Activated CD8-positive, alpha-beta memory T cell treated with anti-CD3 and anti-CD28 coated beads, Interleukin-2, amount 10 ng/mL, durations not matched to agents 7 days and 5 days (primary cell): Measurements from ENCODE around the gene GDPD3. TPM values are rescaled to one million over a fixed set of nuclear protein-coding genes. Genes with fewer than 3 reads are reported as not detected.

ENCODE experiments used
- ATAC-seq: fragments of 150-1000 bp; cut with Tn5 transposase; one replicate; pipeline ENCODE4 v1.10.0; 2021; ENCODE audit warnings: moderate library complexity
- CTCF ChIA-PET: fragments of 350-600 bp; sonication (Branson Sonifier 250); formaldehyde crosslinking; loops from one replicate; lab custom pipeline; 2021; ENCODE audit warnings: antibody characterized with exemption; lab: Charles Lee
- DNase-seq: peaks from one replicate; pipeline ENCODE4 v3.0.0-alpha.2; 2020
- H3K27ac Mint-ChIP-seq: one replicate; pipeline ENCODE4 v1.8.0; 2021; ENCODE audit warnings: mild to moderate bottlenecking, mixed read lengths
- H3K27me3 Mint-ChIP-seq: one replicate; pipeline ENCODE4 v1.8.0; 2021; ENCODE audit warnings: mixed read lengths
- H3K36me3 Mint-ChIP-seq: one replicate; pipeline ENCODE4 v1.8.0; 2021; ENCODE audit warnings: mild to moderate bottlenecking, mixed read lengths
- H3K4me1 Mint-ChIP-seq: one replicate; pipeline ENCODE4 v1.8.0; 2021; ENCODE audit warnings: mixed read lengths
- H3K4me3 Mint-ChIP-seq: one replicate; pipeline ENCODE4 v1.8.0; 2021; ENCODE audit warnings: mild to moderate bottlenecking, moderate library complexity, mixed read lengths
- H3K9me3 Mint-ChIP-seq: one replicate; pipeline ENCODE4 v1.8.0; 2022; ENCODE audit warnings: low read depth, mixed read lengths
- total RNA-seq, 2 experiments: library from RNA; stranded (reverse); gene quantifications; one replicate each; pipeline ENCODE4 v1.2.3, GENCODE V29; 2021

GDPD3 gene
- total RNA-seq, 2 experiments from 2014 or later, result 8.1 to 19.5 TPM

DNA sequence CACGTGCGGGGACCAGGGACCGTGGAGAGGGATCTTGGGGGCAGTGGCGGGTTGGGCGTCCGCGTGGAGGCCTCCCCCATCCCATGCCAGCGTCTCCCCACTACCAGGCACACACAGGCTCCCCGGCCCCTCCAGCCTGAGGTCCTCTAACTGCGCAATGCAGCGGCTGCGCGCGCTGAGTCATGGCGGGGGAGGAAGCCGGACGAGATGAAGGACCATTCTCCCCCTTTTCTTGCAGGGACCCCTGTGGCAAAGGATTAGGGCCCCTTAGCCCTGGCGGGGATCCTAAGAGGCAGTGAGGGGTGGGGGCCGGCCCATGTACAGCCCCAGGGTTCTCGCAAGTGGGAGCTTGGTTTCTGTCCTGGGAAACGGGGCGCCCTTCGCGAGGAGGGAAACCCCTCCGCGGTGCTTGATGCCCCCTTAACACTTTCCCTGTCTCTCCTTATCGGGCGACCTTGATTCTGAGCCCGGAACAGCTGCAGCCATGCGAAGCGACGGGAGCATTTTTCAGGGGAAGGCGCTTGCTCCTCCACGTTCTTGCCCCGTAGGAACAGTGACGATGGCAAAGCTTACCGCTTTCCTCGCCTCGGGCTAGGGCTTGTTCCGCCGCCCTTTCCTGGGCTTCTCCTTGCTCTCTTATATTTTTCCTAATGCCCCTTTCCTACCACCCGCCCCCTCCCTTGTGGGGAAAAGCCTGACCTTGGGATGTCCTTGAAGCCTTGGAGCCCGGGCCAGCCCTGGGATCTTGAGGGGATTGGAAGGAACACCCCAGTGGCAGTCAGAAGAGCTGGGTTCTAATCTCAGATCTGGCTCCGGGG, 47.2 kb downstream of the GDPD3 start:
- peak; percentile 1 for ATAC-seq

DNA sequence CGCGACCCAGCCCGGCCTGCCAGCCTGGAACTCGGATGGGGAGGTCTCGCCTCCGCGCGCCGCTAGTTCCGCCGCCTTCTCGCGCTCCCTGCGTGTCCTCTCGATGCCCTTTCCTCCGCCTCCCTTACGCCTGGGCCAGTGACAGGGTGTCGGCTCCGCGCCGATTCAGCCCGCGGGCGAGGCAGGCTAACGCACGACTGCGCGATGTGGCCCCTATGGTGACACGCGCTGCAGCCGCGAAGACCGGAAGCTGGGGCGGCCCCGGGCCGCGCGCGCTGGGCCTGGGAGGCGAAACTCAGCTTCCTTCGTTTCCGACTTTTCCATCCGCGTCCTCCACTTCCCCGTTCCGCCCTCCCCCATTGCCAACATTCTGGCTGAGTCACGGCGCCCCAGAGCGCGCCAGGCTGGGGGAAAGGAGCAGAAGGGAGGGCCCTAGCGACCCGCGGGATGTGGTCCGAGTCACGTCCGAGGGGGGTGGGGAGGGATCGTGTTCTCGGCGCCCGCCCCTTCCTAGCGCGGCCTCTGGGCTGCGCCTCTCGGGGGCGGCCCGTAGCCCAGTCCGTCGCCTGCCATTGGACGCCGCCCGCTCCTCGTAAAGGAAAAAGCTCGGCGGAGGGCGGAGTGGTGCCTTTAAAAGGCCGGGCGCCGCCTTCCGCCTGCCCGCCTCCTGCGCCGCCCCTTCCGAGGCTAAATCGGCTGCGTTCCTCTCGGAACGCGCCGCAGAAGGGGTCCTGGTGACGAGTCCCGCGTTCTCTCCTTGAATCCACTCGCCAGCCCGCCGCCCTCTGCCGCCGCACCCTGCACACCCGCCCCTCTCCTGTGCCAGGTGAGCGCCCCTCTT, 48.0 kb downstream of the GDPD3 start, which contains the start of gene ALDOA:
Gene ALDOA (plus strand): TSS at position 659 of the 841 bp plus-strand sequence. CDS start 1,138 bp downstream, outside the sequence.
- peak within 1 kb of the TSS; percentile 97 for H3K27ac Mint-ChIP-seq
- ATAC-seq (peak; percentile 89), DNase-seq (peak; percentile 98)
- H3K27me3 Mint-ChIP-seq, result no peaks in the 10 kb centered on the region
- CTCF ChIA-PET, result interaction anchor here (0.8 to 10.1 kb wide), 16 partner anchors 9 to 373 kb away, joined by 3 to 107 read pairs (median 3); partner anchors contain the start of genes CORO1A, INO80E, TBX6 and TLCD3B
- peak within 1 kb of the TSS; percentile 95 for H3K4me3 Mint-ChIP-seq
- H3K36me3 Mint-ChIP-seq, result peaks cover 48% of the 10 kb centered on the region
- no peaks in the 10 kb centered on the region for H3K9me3 Mint-ChIP-seq
- peaks cover 45% of the 10 kb centered on the region for H3K4me1 Mint-ChIP-seq

More for the DNA sequence above, 47.2 kb downstream of the GDPD3 start:
- Mint-ChIP-seq H3K4me3 (peak overlapping the region; percentile 95), H3K27me3 (no peaks in the 10 kb centered on the region), H3K27ac (peak overlapping the region; percentile 87), H3K4me1 (peaks cover 48% of the 10 kb centered on the region), H3K9me3 (no peaks in the 10 kb centered on the region), H3K36me3 (peaks cover 55% of the 10 kb centered on the region)
- CTCF ChIA-PET, result interaction anchor here (0.8 to 10.1 kb wide), 16 partner anchors 9 to 374 kb away, joined by 3 to 107 read pairs (median 4); partner anchors contain the start of genes CORO1A, GDPD3, INO80E and TBX6
- DNase-seq, result no peak

DNA sequence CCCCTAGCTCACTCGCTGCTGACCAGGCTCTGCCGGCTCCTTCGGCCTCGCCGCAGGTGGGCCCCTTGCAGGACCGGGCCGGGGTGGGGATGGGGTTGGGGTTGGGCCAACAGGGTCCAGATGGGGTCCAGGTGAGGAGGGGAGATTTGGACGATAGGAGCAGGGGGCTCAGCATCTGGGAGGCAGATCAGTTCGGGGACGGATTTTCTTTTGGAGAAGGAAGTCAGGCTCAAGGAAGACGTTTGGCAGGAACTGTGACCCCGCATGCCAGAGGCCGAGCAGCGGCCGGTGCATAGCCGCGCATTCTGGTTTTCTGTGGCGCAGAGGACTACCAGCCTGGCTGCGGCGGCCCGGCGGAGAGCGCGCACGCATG, 48.6 kb downstream of the GDPD3 start:
- Mint-ChIP-seq H3K4me3 (peak overlapping the region; percentile 95), H3K4me1 (peaks cover 39% of the 10 kb centered on the region), H3K36me3 (peaks cover 42% of the 10 kb centered on the region), H3K9me3 (no peaks in the 10 kb centered on the region), H3K27ac (peak overlapping the region; percentile 97), H3K27me3 (no peaks in the 10 kb centered on the region)
- ATAC-seq (no peak), DNase-seq (no peak)
- CTCF ChIA-PET, result interaction anchor here (0.9 to 10.1 kb wide), 9 partner anchors 9 to 342 kb away, joined by 3 to 107 read pairs (median 8); partner anchors contain the start of genes TBX6 and TLCD3B

DNA sequence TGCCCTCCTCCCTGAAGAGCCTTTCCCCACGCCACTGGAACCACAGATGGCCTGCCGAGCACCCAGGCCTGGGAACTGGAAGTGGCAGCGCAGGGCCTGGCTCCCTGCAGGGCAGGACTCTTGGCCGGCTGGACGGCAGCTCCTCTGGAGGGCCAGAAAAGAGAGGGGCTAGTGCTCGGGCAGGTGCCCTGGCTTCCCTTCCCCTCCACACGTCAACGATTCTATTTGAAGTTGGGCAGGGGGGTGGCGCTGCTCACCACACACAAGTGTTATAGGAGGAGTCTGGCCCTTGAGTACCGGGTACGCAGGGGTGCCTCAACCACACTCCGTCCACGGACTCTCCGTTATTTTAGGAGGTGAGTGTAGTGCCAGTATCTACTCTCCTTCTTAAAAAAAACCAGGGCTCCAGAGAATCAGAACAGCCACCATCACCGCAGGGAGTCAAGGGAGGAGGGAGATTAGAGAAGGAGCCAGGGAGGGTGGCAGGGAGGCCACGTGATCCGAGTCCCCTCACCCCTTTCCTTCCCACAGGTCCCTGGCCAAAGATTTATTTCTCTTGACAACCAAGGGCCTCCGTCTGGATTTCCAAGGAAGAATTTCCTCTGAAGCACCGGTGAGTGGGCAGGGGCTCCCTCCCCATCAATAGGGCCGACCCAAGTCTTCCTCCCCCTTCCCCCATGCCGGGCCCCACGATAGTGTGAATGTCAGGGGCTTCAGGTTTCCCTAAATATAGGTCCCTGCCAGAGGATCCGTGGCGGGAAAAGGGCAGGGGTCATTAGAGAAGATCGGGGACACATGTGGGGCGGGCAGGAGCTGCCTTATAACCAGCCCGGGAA, 49.2 kb downstream of the GDPD3 start:
- peak overlapping the region; percentile 97 for H3K27ac Mint-ChIP-seq
- H3K9me3 Mint-ChIP-seq, result no peaks in the 10 kb centered on the region
- H3K36me3 Mint-ChIP-seq, result peaks cover 38% of the 10 kb centered on the region
- ATAC-seq (peak; percentile 28), DNase-seq (peak; percentile 85)
- H3K4me3 Mint-ChIP-seq, result peak overlapping the region; percentile 95
- H3K4me1 Mint-ChIP-seq, result peaks cover 33% of the 10 kb centered on the region
- H3K27me3 Mint-ChIP-seq, result no peaks in the 10 kb centered on the region
- CTCF ChIA-PET, result interaction anchor here (1.5 to 10.1 kb wide), 6 partner anchors 9 to 32 kb away, joined by 4 to 107 read pairs (median 10); partner anchors contain the start of genes TBX6 and TLCD3B

DNA sequence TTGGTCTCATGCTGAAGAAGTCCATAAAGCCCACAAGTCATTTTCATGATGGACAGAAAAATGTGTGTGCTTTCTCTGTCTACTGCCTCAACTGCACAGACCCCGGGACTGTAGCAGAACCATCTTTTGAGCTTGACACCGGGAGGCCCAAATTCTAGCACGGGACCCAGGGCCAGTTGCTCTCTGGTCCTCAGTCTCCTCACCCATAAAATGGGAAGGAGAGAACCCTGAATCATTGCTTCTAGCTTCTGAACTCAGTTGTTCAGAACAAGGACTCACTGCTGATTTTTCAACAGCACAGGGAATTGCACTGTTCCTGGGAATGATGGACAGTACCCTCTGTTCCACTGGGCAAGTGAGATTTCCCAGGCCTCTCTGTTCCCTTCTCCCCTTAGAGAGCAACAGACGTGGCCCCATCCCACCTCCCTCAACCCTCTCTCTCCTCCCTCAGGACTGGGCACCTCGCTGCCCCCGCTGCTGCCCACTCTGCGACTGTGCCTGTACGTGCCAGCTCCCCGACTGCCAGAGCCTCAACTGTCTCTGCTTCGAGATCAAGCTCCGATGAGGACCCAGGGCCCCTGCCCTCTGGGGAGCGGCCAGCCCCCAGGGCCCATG, 50.0 kb downstream of the GDPD3 start:
- H3K4me1 Mint-ChIP-seq, result peaks cover 26% of the 10 kb centered on the region
- H3K27me3 Mint-ChIP-seq, result no peaks in the 10 kb centered on the region
- peak overlapping the region; percentile 97 for H3K27ac Mint-ChIP-seq
- H3K9me3 Mint-ChIP-seq, result no peaks in the 10 kb centered on the region
- H3K4me3 Mint-ChIP-seq, result peak overlapping the region; percentile 95
- CTCF ChIA-PET, result interaction anchor here (0.7 to 10.1 kb wide), 3 partner anchors 8 to 49 kb away, joined by 5 to 107 read pairs (median 16); partner anchors contain the start of gene TBX6
- no peak for DNase-seq
- ATAC-seq, result no peak
- H3K36me3 Mint-ChIP-seq, result peaks cover 30% of the 10 kb centered on the region

DNA sequence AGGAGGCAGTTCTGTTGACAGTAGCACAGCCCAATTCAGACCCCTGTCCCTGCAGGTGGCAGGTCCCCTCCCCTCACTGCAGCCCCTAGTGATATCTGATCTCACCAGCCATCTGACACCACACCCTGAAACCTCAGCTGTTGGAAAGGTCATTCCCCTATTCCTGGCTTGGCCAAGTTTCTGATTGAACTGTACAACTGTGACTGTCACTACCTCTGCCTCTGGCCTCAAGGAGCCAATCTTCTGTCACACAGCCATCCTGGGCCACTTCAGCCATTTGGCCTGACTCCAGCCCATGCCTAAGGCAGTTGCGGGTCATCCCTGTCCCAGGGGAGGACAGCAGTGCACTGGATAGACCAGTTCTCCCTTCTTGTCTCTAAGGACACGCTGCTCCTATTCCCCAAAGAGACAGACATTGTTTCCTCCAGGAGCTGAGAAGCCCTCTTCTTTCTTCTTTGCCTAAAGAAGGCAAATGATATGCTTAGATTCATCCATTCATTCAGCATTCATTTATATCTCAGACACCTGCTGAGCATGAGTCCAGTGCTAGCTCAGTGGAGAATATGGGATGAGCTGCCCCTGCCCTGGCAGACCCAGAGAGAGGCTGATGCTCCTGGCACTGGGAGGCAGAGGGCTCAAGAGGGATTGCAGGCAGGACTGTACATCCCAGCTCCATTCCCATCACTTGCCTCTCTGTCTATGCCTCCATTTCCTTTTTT, 52.3 kb downstream of the GDPD3 start:
- CTCF ChIA-PET, result interaction anchor here (0.6 to 0.9 kb wide), 2 partner anchors 24 to 65 kb away, joined by 3 read pairs; partner anchors contain the start of gene INO80E
- DNase-seq (no peak), ATAC-seq (no peak)
- Mint-ChIP-seq H3K4me1 (peaks cover 11% of the 10 kb centered on the region), H3K9me3 (no peaks in the 10 kb centered on the region), H3K27ac (no peak overlapping the region), H3K27me3 (no peaks in the 10 kb centered on the region), H3K36me3 (peaks cover 11% of the 10 kb centered on the region), H3K4me3 (no peak overlapping the region)

DNA sequence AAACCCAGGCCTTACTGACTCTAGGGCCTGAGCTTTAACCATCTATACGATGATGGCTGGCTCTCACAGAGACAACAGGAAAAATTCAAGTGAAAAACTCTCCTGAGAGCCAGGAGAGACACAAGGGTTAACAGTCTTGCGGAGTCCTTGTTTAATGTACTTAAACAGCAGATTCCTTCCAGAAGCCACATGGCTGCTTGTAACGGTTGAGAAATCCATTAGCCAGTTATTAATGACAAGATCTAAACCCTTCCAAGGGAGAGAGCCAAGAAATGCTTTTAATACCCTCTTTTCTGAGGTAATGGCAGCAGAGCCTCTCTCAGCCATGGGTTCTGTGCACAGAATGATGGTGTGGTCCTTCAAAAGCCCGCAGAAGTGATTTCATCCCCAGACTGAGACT, 53.0 kb downstream of the GDPD3 start:
- H3K4me3 Mint-ChIP-seq, result no peak overlapping the region
- ATAC-seq (no peak), DNase-seq (no peak)
- H3K27ac Mint-ChIP-seq, result no peak overlapping the region
- no peaks in the 10 kb centered on the region for H3K9me3 Mint-ChIP-seq
- H3K36me3 Mint-ChIP-seq, result peaks cover 7% of the 10 kb centered on the region
- peaks cover 13% of the 10 kb centered on the region for H3K4me1 Mint-ChIP-seq
- CTCF ChIA-PET, result interaction anchor here (1.5 to 5.8 kb wide), 2 partner anchors 28 to 32 kb away, joined by 5 to 39 read pairs; partner anchors contain the start of gene TLCD3B
- no peaks in the 10 kb centered on the region for H3K27me3 Mint-ChIP-seq

DNA sequence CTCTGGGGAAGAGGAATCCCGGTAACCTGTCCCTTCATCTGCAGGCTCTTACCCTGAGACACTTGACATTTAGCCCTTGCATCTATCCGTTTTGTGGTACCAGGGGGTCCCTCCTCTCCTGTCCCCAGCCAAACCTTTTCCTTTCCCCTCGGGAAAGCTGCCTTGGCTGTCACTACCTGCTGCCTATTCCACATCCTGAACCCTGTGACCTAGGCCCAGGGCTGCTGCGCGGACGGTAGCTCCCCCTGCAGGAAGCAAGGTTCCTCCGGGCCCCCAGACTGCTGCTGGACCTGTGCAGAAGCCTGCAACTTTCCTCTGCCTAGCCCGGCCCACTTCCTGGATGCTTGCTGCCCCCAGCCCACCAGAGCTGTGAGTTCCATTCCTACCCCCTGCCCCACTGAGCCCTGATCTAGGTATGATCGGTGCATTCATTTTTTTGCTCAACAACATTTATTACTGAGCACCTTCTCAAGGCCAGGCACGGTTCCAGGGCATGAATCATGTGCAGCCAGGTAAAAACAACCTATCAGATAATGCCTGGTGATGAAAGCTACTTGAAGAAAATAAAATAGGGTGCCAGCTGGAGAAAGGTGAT, 58.3 kb downstream of the GDPD3 start:
- ATAC-seq (peak; percentile 76), DNase-seq (peak; percentile 76)
- no peaks in the 10 kb centered on the region for H3K9me3 Mint-ChIP-seq
- H3K27ac Mint-ChIP-seq, result peak overlapping the region; percentile 68
- peaks cover 29% of the 10 kb centered on the region for H3K4me1 Mint-ChIP-seq
- no peaks in the 10 kb centered on the region for H3K27me3 Mint-ChIP-seq
- peaks cover 3% of the 10 kb centered on the region for H3K36me3 Mint-ChIP-seq
- CTCF ChIA-PET, result interaction anchor here (0.9 to 5.8 kb wide), 23 partner anchors 8 to 375 kb away, joined by 3 to 39 read pairs (median 5); partner anchors contain the start of genes ALDOA, DCTPP1, KCTD13 and PAGR1
- peak overlapping the region; percentile 37 for H3K4me3 Mint-ChIP-seq

Other genes with a start within 250 kb of the GDPD3 start
- gene SEZ6L2, start 214.0 kb downstream of the GDPD3 start, total RNA-seq, result under 1 TPM in 1 of 2 experiments, not detected in 1; 0.09 TPM
- under 1 TPM in 1 of 2 experiments, not detected in 1; 0.33 TPM for gene ASPHD1, start 213.0 kb downstream of the GDPD3 start, total RNA-seq
- 10 to 100 TPM; 44.6 to 48.4 TPM for gene KCTD13, start 187.3 kb downstream of the GDPD3 start, total RNA-seq
- 10 to 100 TPM; 56.9 to 67.6 TPM for gene TMEM219, start 151.5 kb downstream of the GDPD3 start, total RNA-seq
- gene TAOK2, start 139.7 kb downstream of the GDPD3 start, total RNA-seq, result 10 to 100 TPM; 51.1 to 55.3 TPM
- gene HIRIP3, start 117.9 kb downstream of the GDPD3 start, total RNA-seq, result 10 to 100 TPM; 49.3 to 56.5 TPM
- 100 to 1,000 TPM; 102 to 116 TPM for gene INO80E, start 117.3 kb downstream of the GDPD3 start, total RNA-seq
- under 1 TPM in 1 of 2 experiments, not detected in 1; 0.49 TPM for gene DOC2A, start 102.5 kb downstream of the GDPD3 start, total RNA-seq
- not detected for gene C16orf92, start 90.3 kb downstream of the GDPD3 start, total RNA-seq
- gene TLCD3B, start 82.3 kb downstream of the GDPD3 start, total RNA-seq, result 1 to 10 TPM; 1.6 to 6.5 TPM
- 1,000 to 10,000 TPM; 1,292 to 1,318 TPM for gene ALDOA, start 47.8 kb downstream of the GDPD3 start, total RNA-seq
- 100 to 1,000 TPM; 149 to 161 TPM for gene PPP4C, start 37.5 kb downstream of the GDPD3 start, total RNA-seq
- 1 to 10 TPM; 2.0 to 2.9 TPM for gene TBX6, start 21.6 kb downstream of the GDPD3 start, total RNA-seq
- 10 to 100 TPM; 47.2 to 47.8 TPM for gene YPEL3, start 17.3 kb downstream of the GDPD3 start, total RNA-seq
- gene MAPK3, start 9.7 kb upstream of the GDPD3 start, total RNA-seq, result 10 to 100 TPM; 67.1 to 95.1 TPM
- gene CORO1A, start 70.1 kb upstream of the GDPD3 start, total RNA-seq, result 1,000 to 10,000 TPM; 1,639 to 1,875 TPM
- gene BOLA2B, start 80.1 kb upstream of the GDPD3 start, total RNA-seq, result 100 to 1,000 TPM; 210 to 238 TPM
- 100 to 1,000 TPM; 109 to 121 TPM for gene SLX1A, start 80.3 kb upstream of the GDPD3 start, total RNA-seq
- gene SULT1A3, start 85.7 kb upstream of the GDPD3 start, total RNA-seq, result 10 to 100 TPM; 23.4 to 29.6 TPM
- gene NPIPB13, start 134.9 kb upstream of the GDPD3 start, total RNA-seq, result 10 to 100 TPM; 12.8 to 23.8 TPM
- gene CD2BP2, start 241.8 kb upstream of the GDPD3 start, total RNA-seq, result 10 to 100 TPM; 70.0 to 94.9 TPM